Hypothalamus (tissue), 51 donors: ENCODE results near the gene CARF.
"Not testable (repeated sequence)": the region's sequence is repeated elsewhere in the genome, so short reads cannot be mapped to it uniquely, and the experiment has no call there.

Experiments
- DNase-seq, 51 donors: peaks; one replicate each; lab custom pipeline; 2025; lab: John Stamatoyannopoulos, UW

Gene CARF

GRCh38 chr2:202933139-202933510, 21.1 kb downstream of the CARF start:
- DNase-seq, result no peak

- DNase-seq, result no peak
Observed at GRCh38 chr2:202933958-202934357, 21.9 kb downstream of the CARF start.

GRCh38 chr2:202934456-202934855, 22.4 kb downstream of the CARF start:
- no peak for DNase-seq

- DNase-seq, result no peak
Observed at GRCh38 chr2:202938960-202939359, 26.9 kb downstream of the CARF start.

- DNase-seq, result no peak
Observed at GRCh38 chr2:202941771-202942170, 29.7 kb downstream of the CARF start.

GRCh38 chr2:202944408-202944807, 32.3 kb downstream of the CARF start:
- no peak for DNase-seq

- DNase-seq, result no peak
Observed at GRCh38 chr2:202944816-202945215, 32.7 kb downstream of the CARF start.

GRCh38 chr2:202945497-202945896, 33.4 kb downstream of the CARF start:
- no peak for DNase-seq

- not testable (repeated sequence) for DNase-seq
Observed at GRCh38 chr2:202949333-202949732, 37.3 kb downstream of the CARF start.

- no peak for DNase-seq
Observed at GRCh38 chr2:202950592-202950991, 38.5 kb downstream of the CARF start.

GRCh38 chr2:202960524-202960923, 48.4 kb downstream of the CARF start:
- no peak for DNase-seq

GRCh38 chr2:202963712-202964111, 51.6 kb downstream of the CARF start:
- no peak for DNase-seq

- peak in 3 of 51 donors; percentile 4 to 5 (median 5) for DNase-seq
Observed at GRCh38 chr2:202965810-202966460, 53.9 kb downstream of the CARF start.

GRCh38 chr2:202969404-202969803, 57.3 kb downstream of the CARF start:
- not testable (repeated sequence) for DNase-seq

- DNase-seq, result no peak
Observed at GRCh38 chr2:202976809-202977208, 64.7 kb downstream of the CARF start.

GRCh38 chr2:202982779-202983491, 70.9 kb downstream of the CARF start:
- no peak for DNase-seq

GRCh38 chr2:202989749-202990148, 77.7 kb downstream of the CARF start:
- no peak for DNase-seq

- no peak for DNase-seq
Observed at GRCh38 chr2:202990501-202990900, 78.4 kb downstream of the CARF start.

- DNase-seq, result not testable (repeated sequence)
Observed at GRCh38 chr2:202997113-202997512, 85.0 kb downstream of the CARF start.

- no peak for DNase-seq
Observed at GRCh38 chr2:203002054-203002821, 90.2 kb downstream of the CARF start.

GRCh38 chr2:203003716-203004115, 91.6 kb downstream of the CARF start:
- DNase-seq, result no peak
